Endodermal cell (in vitro differentiated cells): Measurements from ENCODE around the gene POLR1E. TPM values are rescaled to one million over a fixed set of nuclear protein-coding genes. Genes with fewer than 3 reads are reported as not detected.

Experiments
- DNase-seq: peaks from one replicate; pipeline ENCODE4 v3.0.0-alpha.2; 2017
- H3K27ac ChIP-seq: 2 replicates; pipeline ENCODE4 v1.5.1; 2013; ENCODE audit warnings: mild to moderate bottlenecking, low read depth, low read length, moderate library complexity
- H3K27me3 ChIP-seq: 2 replicates; pipeline ENCODE4 v1.6.1; 2013; ENCODE audit warnings: mild to moderate bottlenecking, low read length, moderate library complexity; ENCODE audit not compliant: insufficient read depth, control insufficient read depth, poor library complexity, severe bottlenecking
- H3K36me3 ChIP-seq: 2 replicates; pipeline ENCODE4 v1.7.0; 2013; ENCODE audit warnings: mild to moderate bottlenecking, low read length, moderate library complexity; ENCODE audit not compliant: control insufficient read depth, insufficient read depth
- H3K4me1 ChIP-seq: one replicate; pipeline ENCODE4 v1.7.0; 2013; ENCODE audit warnings: low read length; ENCODE audit not compliant: control insufficient read depth, insufficient read depth
- H3K4me3 ChIP-seq: 2 replicates; pipeline ENCODE4 v1.5.1; 2013; ENCODE audit warnings: mild to moderate bottlenecking, low read length, moderate library complexity
- H3K9ac ChIP-seq: 2 replicates; pipeline ENCODE4 v1.6.1; 2013; ENCODE audit warnings: mild to moderate bottlenecking, low read length, moderate library complexity; ENCODE audit not compliant: poor library complexity, severe bottlenecking; ENCODE audit errors: extremely low read depth
- H3K9me3 ChIP-seq: 2 replicates; pipeline ENCODE4 v1.6.1; 2013; ENCODE audit warnings: mild to moderate bottlenecking, low read length, moderate library complexity; ENCODE audit not compliant: control insufficient read depth
- H3K27ac Mint-ChIP-seq: 2 replicates; pipeline ENCODE4 v1.8.0; 2020; ENCODE audit warnings: mixed read lengths
- H3K27me3 Mint-ChIP-seq: 2 replicates; pipeline ENCODE4 v1.8.0; 2021; ENCODE audit warnings: mild to moderate bottlenecking, mixed read lengths; ENCODE audit not compliant: insufficient read depth
- H3K36me3 Mint-ChIP-seq: 2 replicates; pipeline ENCODE4 v1.8.0; 2020; ENCODE audit warnings: low read depth, mixed read lengths
- H3K4me1 Mint-ChIP-seq: 2 replicates; pipeline ENCODE4 v1.8.0; 2020; ENCODE audit warnings: mixed read lengths
- H3K4me3 Mint-ChIP-seq: 2 replicates; pipeline ENCODE4 v1.8.0; 2020; ENCODE audit warnings: mild to moderate bottlenecking, moderate library complexity, mixed read lengths
- H3K9me3 Mint-ChIP-seq: 2 replicates; pipeline ENCODE4 v1.8.0; 2020; ENCODE audit warnings: mild to moderate bottlenecking, mixed read lengths
- CTCF ChIP-seq: fragments of 200-600 bp; sonication (generic); conservative IDR thresholded peaks from 2 replicates; pipeline ENCODE4 v1.5.0; 2021; ENCODE audit warnings: antibody characterized with exemption, mild to moderate bottlenecking
- WGBS, 2 experiments: methylation state at CpG; one replicate each; pipeline versions ENCODE4 v1.1.5 to v1.1.7; 2013; ENCODE audit warnings: missing lambda C conversion rate in 2 of 2, mixed read lengths in 1 of 2; ENCODE audit not compliant: insufficient coverage in 1 of 2, insufficient read length in 1 of 2; 5-methylcytosine and 5-hydroxymethylcytosine counted together
- total RNA-seq, 2 donors: library from RNA; stranded (reverse); fragmentation: NEBNext Ultra II Directional in 1 of 2; extraction: Animal tissue kit (Norgen Biotek cat#: 25700) in 1 of 2; gene quantifications; 2 replicates in 1 of 2; 3 replicates in 1 of 2; pipeline ENCODE4 v1.2.1, GENCODE V29; 2021

POLR1E gene
- total RNA-seq, 2 donors from 2014 or later = 23.5 to 25.2 TPM

- H3K27ac Mint-ChIP-seq = no peak overlapping the region
Measured at GRCh38 chr9:37501957-37502596, 16.3 kb downstream of the POLR1E start.

DNA sequence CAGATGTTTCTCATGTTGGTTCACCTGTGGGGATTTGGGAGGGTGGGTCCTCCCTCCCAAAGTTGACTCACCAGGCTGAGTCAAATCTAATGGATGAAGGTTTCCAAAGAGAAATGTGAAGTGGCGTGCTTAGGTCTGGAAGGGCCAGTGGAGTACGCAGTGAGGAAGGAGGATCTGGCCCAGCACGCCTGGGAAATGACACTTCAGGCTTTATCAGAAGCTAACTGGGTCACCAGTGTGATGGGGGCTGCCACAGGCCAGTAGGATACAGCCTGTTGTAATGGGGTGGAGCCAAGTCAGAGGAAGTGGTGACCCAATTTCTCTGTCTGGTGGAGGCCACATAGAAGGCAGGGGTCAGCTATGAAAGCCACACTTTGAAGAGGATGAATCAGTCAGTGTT lies 18.0 kb downstream of the POLR1E start:
- no peak for DNase-seq
- no peak for TF ChIP-seq CTCF
- Mint-ChIP-seq H3K27me3 (no peaks in the 10 kb centered on the region), H3K36me3 (peaks cover 60% of the 10 kb centered on the region), H3K9me3 (no peaks in the 10 kb centered on the region), H3K27ac (no peak overlapping the region), H3K4me3 (no peak overlapping the region), H3K4me1 (peaks cover 2% of the 10 kb centered on the region)
- Histone ChIP-seq H3K9ac (no peak overlapping the region), H3K4me3 (no peak overlapping the region), H3K9me3 (no peaks in the 10 kb centered on the region), H3K27ac (no peak overlapping the region), H3K36me3 (peaks cover 58% of the 10 kb centered on the region), H3K4me1 (no peaks in the 10 kb centered on the region), H3K27me3 (no peaks in the 10 kb centered on the region)
- WGBS, 2 experiments = 97 to 100% methylated on average over 1 to 3 of the region's 3 CpGs

More at GRCh38 chr9:37501957-37502596, 16.3 kb downstream of the POLR1E start:
- H3K4me1 ChIP-seq = no peaks in the 10 kb centered on the region
- Mint-ChIP-seq H3K9me3 (no peaks in the 10 kb centered on the region), H3K36me3 (peaks cover 63% of the 10 kb centered on the region), H3K27me3 (no peaks in the 10 kb centered on the region), H3K4me3 (no peak overlapping the region), H3K4me1 (peaks cover 2% of the 10 kb centered on the region)
- WGBS, 2 experiments = 67 to 80% methylated on average over 1 to 2 of the region's 2 CpGs
- TF ChIP-seq CTCF = no peak
- no peaks in the 10 kb centered on the region for H3K27me3 ChIP-seq
- no peaks in the 10 kb centered on the region for H3K9me3 ChIP-seq
- H3K27ac ChIP-seq = no peak overlapping the region
- H3K36me3 ChIP-seq = peaks cover 69% of the 10 kb centered on the region
- no peak for DNase-seq
- H3K4me3 ChIP-seq = no peak overlapping the region
- no peak overlapping the region for H3K9ac ChIP-seq

DNA sequence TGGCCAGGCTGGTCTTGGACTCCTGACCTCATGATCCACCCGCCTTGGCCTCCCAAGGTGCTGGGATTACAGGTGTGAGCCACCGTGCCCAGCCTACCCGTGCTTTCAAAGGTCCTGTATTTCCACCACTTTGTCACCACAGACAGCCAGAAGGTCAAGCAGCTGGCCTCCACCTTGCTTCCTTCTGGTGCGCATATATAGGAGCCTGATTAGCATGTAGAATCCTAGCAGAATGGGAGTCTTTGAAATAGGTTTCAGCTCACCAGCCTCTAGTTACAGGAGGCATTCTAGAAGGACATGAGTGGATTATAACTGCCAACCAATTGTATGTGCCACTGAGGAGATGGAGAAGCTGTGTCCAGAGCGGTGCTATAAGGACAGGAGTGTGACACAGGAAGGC lies 18.9 kb downstream of the POLR1E start:
- peaks cover 55% of the 10 kb centered on the region for H3K36me3 Mint-ChIP-seq

More for the DNA sequence above, 18.9 kb downstream of the POLR1E start:
- no peaks in the 10 kb centered on the region for H3K27me3 ChIP-seq
- H3K9me3 ChIP-seq = no peaks in the 10 kb centered on the region
- no peak overlapping the region for H3K27ac ChIP-seq
- Mint-ChIP-seq H3K4me3 (no peak overlapping the region), H3K4me1 (peaks cover 2% of the 10 kb centered on the region), H3K27me3 (no peaks in the 10 kb centered on the region), H3K9me3 (no peaks in the 10 kb centered on the region), H3K27ac (peak overlapping the region; percentile 14)
- no peak overlapping the region for H3K4me3 ChIP-seq
- H3K4me1 ChIP-seq = no peaks in the 10 kb centered on the region
- no peak for DNase-seq
- H3K36me3 ChIP-seq = peaks cover 50% of the 10 kb centered on the region
- 71 to 96% methylated on average over 2 to 5 of the region's 5 CpGs for WGBS, 2 experiments
- no peak overlapping the region for H3K9ac ChIP-seq
- TF ChIP-seq CTCF = no peak
